AG04450 (cell line): ENCODE data around the gene ACTR8. TPM values are rescaled to one million over a fixed set of nuclear protein-coding genes. Genes with fewer than 3 reads are reported as not detected.
A peak's percentile ranks its signal among the peaks of the same experiment; 100 is the strongest.

ENCODE experiments used
- CTCF ChIA-PET: fragments of 300-600, 350-600 bp; formaldehyde crosslinking; extraction: SDS; loops from one replicate; lab custom pipeline; 2022; ENCODE audit warnings: antibody characterized with exemption, inconsistent platforms; lab: Charles Lee
- POLR2A ChIA-PET: fragments of 350-600 bp; formaldehyde crosslinking; extraction: SDS; loops from one replicate; lab custom pipeline; 2021; ENCODE audit warnings: antibody characterized with exemption, inconsistent platforms; lab: Yijun Ruan, JAX
- DNase-seq: peaks from one replicate; pipeline ENCODE4 v3.0.0-alpha.2; 2011; ENCODE audit warnings: low read depth, low spot score
- H3K27ac ChIP-seq: one replicate; pipeline ENCODE4 v1.5.1; 2012; ENCODE audit warnings: low read depth, low read length, control low read depth
- H3K27me3 ChIP-seq: one replicate; pipeline ENCODE4 v1.6.0; 2012; ENCODE audit warnings: low read length; ENCODE audit not compliant: control insufficient read depth, insufficient read depth
- H3K4me3 ChIP-seq: 2 replicates; pipeline ENCODE4 v1.5.1; 2011; ENCODE audit warnings: mild to moderate bottlenecking, low read depth, low read length, control low read depth
- H3K9me3 ChIP-seq: 2 replicates; pipeline ENCODE4 v1.5.1; 2012; ENCODE audit warnings: low read length; ENCODE audit not compliant: control insufficient read depth, insufficient read depth
- CTCF ChIP-seq: IDR thresholded peaks from 2 replicates; pipeline ENCODE4 v1.5.1; 2011; ENCODE audit warnings: low read depth, low read length, control low read depth, inconsistent platforms
- polyA plus RNA-seq: library from polyadenylated mRNA; depleted of rRNA; stranded (reverse); fragments of >200 nt; gene quantifications from 2 replicates; pipeline ENCODE4 v1.2.3, GENCODE V29; 2011

ACTR8 gene
- polyA plus RNA-seq, 1 experiment: 37.5 TPM

- peak within 1 kb of the TSS; percentile 84 for H3K4me3 ChIP-seq
- H3K9me3 ChIP-seq: no peaks in the 10 kb centered on the region
- ChIA-PET CTCF (interaction anchor here (1.4 kb wide), 1 partner anchor 47 kb away, joined by 4 read pairs; no protein-coding TSS in a partner anchor), POLR2A (interaction anchor here (1.8 kb wide), 1 partner anchor 10 kb away, joined by 16 read pairs; the partner anchor contains the start of gene ACTR8)
- peak within 1 kb of the TSS; percentile 86 for H3K27ac ChIP-seq
- TF ChIP-seq CTCF: no peak; the same call in 1 of the 2 replicates
- peak; percentile 98 for DNase-seq
- no peaks in the 10 kb centered on the region for H3K27me3 ChIP-seq
These were observed 9.7 kb upstream of the ACTR8 start, which contains the start of gene SELENOK for GRCh38 chr3:53891497-53892285. SELENOK (minus strand) TSS chr3:53891859.

- TF ChIP-seq CTCF: no peak
- no peak for DNase-seq
- Histone ChIP-seq H3K4me3 (peak overlapping the region; percentile 84), H3K27me3 (no peaks in the 10 kb centered on the region), H3K27ac (peak overlapping the region; percentile 86), H3K9me3 (no peaks in the 10 kb centered on the region)
- POLR2A ChIA-PET: interaction anchor here (0.6 to 1.8 kb wide), 2 partner anchors 10 to 117 kb away, joined by 5 to 16 read pairs; partner anchors contain the start of gene ACTR8
- CTCF ChIA-PET: no interaction called here
These were observed 8.9 kb upstream of the ACTR8 start for GRCh38 chr3:53890726-53891475.

GRCh38 chr3:53888232-53888631, 6.3 kb upstream of the ACTR8 start:
- ChIA-PET CTCF (no interaction called here), POLR2A (no interaction called here)
- no peak for TF ChIP-seq CTCF
- no peaks in the 10 kb centered on the region for H3K27me3 ChIP-seq
- no peak for DNase-seq
- no peaks in the 10 kb centered on the region for H3K9me3 ChIP-seq
- no peak overlapping the region for H3K27ac ChIP-seq
- no peak overlapping the region for H3K4me3 ChIP-seq

GRCh38 chr3:53887446-53887845, 5.5 kb upstream of the ACTR8 start:
- Histone ChIP-seq H3K27me3 (no peaks in the 10 kb centered on the region), H3K4me3 (no peak overlapping the region), H3K27ac (no peak overlapping the region), H3K9me3 (no peaks in the 10 kb centered on the region)
- DNase-seq: no peak
- ChIA-PET POLR2A (no interaction called here), CTCF (no interaction called here)
- no peak for TF ChIP-seq CTCF
